K562 (cell line): ENCODE data around the gene BMP2K.

ENCODE experiments used
- CEBPB ChIP-seq: fragments of 450-650 bp; IDR thresholded peaks from 2 replicates; pipeline ENCODE4 v1.6.1; 2016; ENCODE audit warnings: missing genetic modification characterization, missing compliant biosample characterization
- PRPF4 ChIP-seq: fragments of 200-400 bp; formaldehyde crosslinking; IDR thresholded peaks from one replicate; pipeline ENCODE4 v1.6.1; 2017; ENCODE audit warnings: low read length, low read depth, mild to moderate bottlenecking; ENCODE audit not compliant: insufficient read depth, poor library complexity, severe bottlenecking
- ZNF184 ChIP-seq: sonication (generic); formaldehyde crosslinking; IDR thresholded peaks from 2 replicates; pipeline ENCODE4 v1.5.0; 2020; ENCODE audit warnings: missing genetic modification reagents
- ZNF217 ChIP-seq: sonication (generic); formaldehyde crosslinking; IDR thresholded peaks from 2 replicates; pipeline ENCODE4 v1.8.0; 2022; ENCODE audit warnings: mild to moderate bottlenecking, missing genetic modification reagents
- ZNF778 ChIP-seq: fragments of 450-650 bp; formaldehyde crosslinking; IDR thresholded peaks from 2 replicates; pipeline ENCODE4 v1.4.0; 2020; ENCODE audit warnings: mild to moderate bottlenecking, moderate library complexity
- TF ChIP-seq, protein P1 (sequence below), 3 experiments: IDR thresholded peaks in 2 of 3; conservative IDR thresholded peaks in 1 of 3; 2 replicates each; pipeline ENCODE4 v1.5.1; 2011 to 2012; ENCODE audit warnings: low read length in 3 of 3, mild to moderate bottlenecking in 3 of 3, control low read depth in 2 of 3, improper control_type of control experiment in 1 of 3, inconsistent platforms in 1 of 3, low read depth in 1 of 3, mixed read lengths in 1 of 3, moderate library complexity in 1 of 3; ENCODE audit not compliant: insufficient read depth in 2 of 3

DNA sequence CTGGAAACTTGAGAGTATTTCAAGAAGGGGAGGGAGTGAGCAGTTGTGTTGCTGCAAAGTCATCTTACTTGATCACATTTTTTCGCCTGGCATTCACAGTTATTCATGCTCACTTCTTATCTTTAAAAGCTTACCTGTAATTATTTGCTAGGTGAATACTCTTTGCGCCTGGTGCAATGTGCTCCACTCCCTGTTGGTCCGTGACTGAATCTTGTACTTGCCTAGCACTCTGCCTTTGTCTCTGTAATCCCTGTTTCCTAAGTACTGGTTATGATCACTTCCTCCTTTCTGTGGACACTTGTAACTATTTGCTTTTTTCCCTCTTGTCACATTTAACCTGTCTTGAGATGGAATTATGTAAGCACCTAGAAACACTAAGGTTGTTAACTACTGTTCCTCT lies 5.8 kb downstream of the BMP2K start:
- no peak for TF ChIP-seq CEBPB
- TF ChIP-seq ZNF184: no peak
- no peak for TF ChIP-seq ZNF778 (CRISPR knock-in tag)
- TF ChIP-seq, protein P1, sequence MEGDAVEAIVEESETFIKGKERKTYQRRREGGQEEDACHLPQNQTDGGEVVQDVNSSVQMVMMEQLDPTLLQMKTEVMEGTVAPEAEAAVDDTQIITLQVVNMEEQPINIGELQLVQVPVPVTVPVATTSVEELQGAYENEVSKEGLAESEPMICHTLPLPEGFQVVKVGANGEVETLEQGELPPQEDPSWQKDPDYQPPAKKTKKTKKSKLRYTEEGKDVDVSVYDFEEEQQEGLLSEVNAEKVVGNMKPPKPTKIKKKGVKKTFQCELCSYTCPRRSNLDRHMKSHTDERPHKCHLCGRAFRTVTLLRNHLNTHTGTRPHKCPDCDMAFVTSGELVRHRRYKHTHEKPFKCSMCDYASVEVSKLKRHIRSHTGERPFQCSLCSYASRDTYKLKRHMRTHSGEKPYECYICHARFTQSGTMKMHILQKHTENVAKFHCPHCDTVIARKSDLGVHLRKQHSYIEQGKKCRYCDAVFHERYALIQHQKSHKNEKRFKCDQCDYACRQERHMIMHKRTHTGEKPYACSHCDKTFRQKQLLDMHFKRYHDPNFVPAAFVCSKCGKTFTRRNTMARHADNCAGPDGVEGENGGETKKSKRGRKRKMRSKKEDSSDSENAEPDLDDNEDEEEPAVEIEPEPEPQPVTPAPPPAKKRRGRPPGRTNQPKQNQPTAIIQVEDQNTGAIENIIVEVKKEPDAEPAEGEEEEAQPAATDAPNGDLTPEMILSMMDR (IDR thresholded peaks at IDR 0.05 in 2 of 3, conservative IDR thresholded peaks at IDR 0.05 in 1 of 3; ENCODE audit: insufficient read depth in 2 of 3, low read depth in 1 of 3, low read length in 3 of 3): no peak
- no peak for TF ChIP-seq PRPF4
- no peak for TF ChIP-seq ZNF217 (CRISPR knock-in tag)
